HG03354 (cell line): ENCODE results near the gene ACD.
A peak's percentile ranks its signal among the peaks of the same experiment; 100 is the strongest.
"Not testable (repeated sequence)": the region's sequence is repeated elsewhere in the genome, so short reads cannot be mapped to it uniquely, and the experiment has no call there.

ENCODE experiments used
- ATAC-seq: cut with Tn5 transposase; IDR thresholded peaks from one replicate; pipeline ENCODE4 v1.9.1; 2021; ENCODE audit warnings: mild to moderate bottlenecking; ENCODE audit not compliant: unreplicated experiment, poor library complexity, severe bottlenecking

Gene ACD

GRCh38 chr16:67659675-67660563, at the start of gene ACD:
TSS of gene ACD (minus strand) at chr16:67660260. CDS start at chr16:67660220, 40 bp downstream.
- ATAC-seq: peak; percentile 58

GRCh38 chr16:67709050-67709449, 49.0 kb upstream of the ACD start:
- no peak for ATAC-seq

GRCh38 chr16:67708368-67708771, 48.3 kb upstream of the ACD start:
- ATAC-seq: no peak

GRCh38 chr16:67707790-67708189, 47.7 kb upstream of the ACD start:
- no peak for ATAC-seq

GRCh38 chr16:67707210-67707609, 47.1 kb upstream of the ACD start:
- ATAC-seq: no peak

- no peak for ATAC-seq
Measured at GRCh38 chr16:67704110-67704509, 44.0 kb upstream of the ACD start.

- ATAC-seq: no peak
Measured at GRCh38 chr16:67703626-67704025, 43.6 kb upstream of the ACD start.

- no peak for ATAC-seq
Measured at GRCh38 chr16:67702130-67702529, 42.1 kb upstream of the ACD start.

- ATAC-seq: no peak
Measured at GRCh38 chr16:67701420-67701819, 41.4 kb upstream of the ACD start.

GRCh38 chr16:67699265-67699664, 39.2 kb upstream of the ACD start:
- no peak for ATAC-seq

- ATAC-seq: no peak
Measured at GRCh38 chr16:67697422-67698185, 37.5 kb upstream of the ACD start.

- no peak for ATAC-seq
Measured at GRCh38 chr16:67694611-67695010, 34.6 kb upstream of the ACD start.

- not testable (repeated sequence) for ATAC-seq
Measured at GRCh38 chr16:67693517-67694285, 33.6 kb upstream of the ACD start.

- ATAC-seq: no peak
Measured at GRCh38 chr16:67685388-67686112, 25.5 kb upstream of the ACD start.

GRCh38 chr16:67683767-67684166, 23.7 kb upstream of the ACD start:
- ATAC-seq: no peak

- no peak for ATAC-seq
Measured at GRCh38 chr16:67679935-67680897, 20.2 kb upstream of the ACD start.

- no peak for ATAC-seq
Measured at GRCh38 chr16:67678354-67679023, 18.4 kb upstream of the ACD start.

GRCh38 chr16:67677712-67678111, 17.7 kb upstream of the ACD start:
- ATAC-seq: no peak
